Epithelial cell of esophagus (primary cell): Measurements from ENCODE around the gene RPS6KA2.

ENCODE experiments used
- DNase-seq: peaks from one replicate; pipeline ENCODE4 v3.0.0; 2010; ENCODE audit warnings: low read depth
- H3K4me3 ChIP-seq: 2 replicates; pipeline ENCODE4 v1.5.1; 2011; ENCODE audit warnings: mild to moderate bottlenecking, low read length, control low read depth
- CTCF ChIP-seq: IDR thresholded peaks from 2 replicates; pipeline ENCODE4 v1.5.1; 2011; ENCODE audit warnings: low read depth, mild to moderate bottlenecking, low read length, control low read depth, inconsistent platforms; ENCODE audit not compliant: insufficient read depth; ENCODE audit errors: missing control alignments

The RPS6KA2 gene

GRCh38 chr6:166500246-166500645, 126.8 kb downstream of the RPS6KA2 start:
- no peak overlapping the region for H3K4me3 ChIP-seq
- DNase-seq = no peak
- no peak for TF ChIP-seq CTCF

GRCh38 chr6:166499350-166500163, 127.5 kb downstream of the RPS6KA2 start:
- no peak for DNase-seq

GRCh38 chr6:166498661-166499349, 128.2 kb downstream of the RPS6KA2 start:
- H3K4me3 ChIP-seq = no peak overlapping the region
- no peak for DNase-seq
- no peak for TF ChIP-seq CTCF

More at GRCh38 chr6:166499350-166500163, 127.5 kb downstream of the RPS6KA2 start:
- TF ChIP-seq CTCF = no peak
- H3K4me3 ChIP-seq = no peak overlapping the region

GRCh38 chr6:166498228-166498627, 128.8 kb downstream of the RPS6KA2 start:
- no peak for TF ChIP-seq CTCF
- no peak overlapping the region for H3K4me3 ChIP-seq
- no peak for DNase-seq

- H3K4me3 ChIP-seq = no peak overlapping the region
- DNase-seq = no peak
- TF ChIP-seq CTCF = no peak
These were observed 129.8 kb downstream of the RPS6KA2 start for GRCh38 chr6:166497087-166497899.

- no peak overlapping the region for H3K4me3 ChIP-seq
- no peak for TF ChIP-seq CTCF
- no peak for DNase-seq
These were observed 130.6 kb downstream of the RPS6KA2 start for GRCh38 chr6:166496460-166496859.
